PC-3 (cell line): ENCODE data around the gene PGC.

Experiments used
- EZH2phosphoT487 ChIP-seq: fragments of 300-600 bp; sonication (generic); IDR thresholded peaks from 2 replicates; pipeline ENCODE4 v1.6.1; 2018; ENCODE audit warnings: mild to moderate bottlenecking, antibody characterized with exemption, low read length, borderline replicate concordance
- TF ChIP-seq, protein P1 (sequence below): fragments of 300-600 bp; sonication (generic); conservative IDR thresholded peaks from 2 replicates; pipeline ENCODE4 v1.5.1; 2017; ENCODE audit warnings: antibody characterized with exemption, low read depth, mild to moderate bottlenecking, low read length

GRCh38 chr6:41755895-41756294 lies 8.7 kb upstream of the PGC start:
- TF ChIP-seq, protein P1, sequence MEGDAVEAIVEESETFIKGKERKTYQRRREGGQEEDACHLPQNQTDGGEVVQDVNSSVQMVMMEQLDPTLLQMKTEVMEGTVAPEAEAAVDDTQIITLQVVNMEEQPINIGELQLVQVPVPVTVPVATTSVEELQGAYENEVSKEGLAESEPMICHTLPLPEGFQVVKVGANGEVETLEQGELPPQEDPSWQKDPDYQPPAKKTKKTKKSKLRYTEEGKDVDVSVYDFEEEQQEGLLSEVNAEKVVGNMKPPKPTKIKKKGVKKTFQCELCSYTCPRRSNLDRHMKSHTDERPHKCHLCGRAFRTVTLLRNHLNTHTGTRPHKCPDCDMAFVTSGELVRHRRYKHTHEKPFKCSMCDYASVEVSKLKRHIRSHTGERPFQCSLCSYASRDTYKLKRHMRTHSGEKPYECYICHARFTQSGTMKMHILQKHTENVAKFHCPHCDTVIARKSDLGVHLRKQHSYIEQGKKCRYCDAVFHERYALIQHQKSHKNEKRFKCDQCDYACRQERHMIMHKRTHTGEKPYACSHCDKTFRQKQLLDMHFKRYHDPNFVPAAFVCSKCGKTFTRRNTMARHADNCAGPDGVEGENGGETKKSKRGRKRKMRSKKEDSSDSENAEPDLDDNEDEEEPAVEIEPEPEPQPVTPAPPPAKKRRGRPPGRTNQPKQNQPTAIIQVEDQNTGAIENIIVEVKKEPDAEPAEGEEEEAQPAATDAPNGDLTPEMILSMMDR: no peak
- no peak for TF ChIP-seq EZH2phosphoT487
